HEK293 (cell line): Measurements from ENCODE around the gene SCN8A.
A peak's percentile ranks its signal among the peaks of the same experiment; 100 is the strongest.

ENCODE experiments used
- CTCF ChIA-PET: fragments of 350-600 bp; formaldehyde crosslinking; extraction: SDS; loops from one replicate; lab custom pipeline; 2021; ENCODE audit warnings: antibody characterized with exemption; lab: Yijun Ruan, JAX
- POLR2A ChIA-PET: fragments of 300-600 bp; formaldehyde crosslinking; extraction: SDS; loops from one replicate; lab custom pipeline; 2020; ENCODE audit warnings: antibody characterized with exemption, inconsistent platforms; lab: Yijun Ruan, JAX
- H3K27ac ChIP-seq: fragments of 200-500 bp; sonication (Bioruptor generic); 2 replicates; pipeline ENCODE4 v1.5.1; 2014; ENCODE audit warnings: low read depth, low read length, control low read depth, inconsistent platforms; ENCODE audit errors: extremely low read depth
- H3K36me3 ChIP-seq, 2 experiments: fragments of 200-500 bp in 1 of 2; sonication (Bioruptor generic) in 1 of 2; 1 replicate in 1 of 2; 2 replicates in 1 of 2; pipeline ENCODE4 v1.5.1; 2014 to 2017; ENCODE audit warnings: inconsistent platforms in 2 of 2, low read length in 2 of 2; ENCODE audit not compliant: control insufficient read depth in 2 of 2, insufficient read depth in 1 of 2
- H3K4me1 ChIP-seq: fragments of 200-500 bp; sonication (Bioruptor generic); 2 replicates; pipeline ENCODE4 v1.5.1; 2014; ENCODE audit warnings: mild to moderate bottlenecking, low read length, inconsistent platforms; ENCODE audit not compliant: control insufficient read depth, insufficient read depth
- H3K4me3 ChIP-seq: 2 replicates; pipeline ENCODE4 v1.5.1; 2011; ENCODE audit warnings: low read depth, mild to moderate bottlenecking, control low read depth, low read length, moderate library complexity
- H3K9me3 ChIP-seq: fragments of 200-500 bp; sonication (Bioruptor generic); 2 replicates; pipeline ENCODE4 v1.5.1; 2014; ENCODE audit warnings: low read depth, low read length, inconsistent platforms; ENCODE audit not compliant: control insufficient read depth, insufficient read depth
- FEZF1 ChIP-seq: fragments of 450-650 bp; formaldehyde crosslinking; IDR thresholded peaks from 2 replicates; pipeline ENCODE4 v1.5.1; 2016; ENCODE audit warnings: missing biosample characterization, missing genetic modification characterization
- GLIS1 ChIP-seq: fragments of 450-650 bp; formaldehyde crosslinking; IDR thresholded peaks from 2 replicates; pipeline ENCODE4 v1.5.1; 2016; ENCODE audit warnings: missing biosample characterization, missing genetic modification characterization
- KLF9 ChIP-seq: fragments of 450-650 bp; formaldehyde crosslinking; IDR thresholded peaks from 2 replicates; pipeline ENCODE4 v1.5.1; 2016; ENCODE audit warnings: missing biosample characterization, missing genetic modification characterization, low read depth
- OVOL3 ChIP-seq: fragments of 450-650 bp; formaldehyde crosslinking; IDR thresholded peaks from 2 replicates; pipeline ENCODE4 v1.5.1; 2016; ENCODE audit warnings: missing biosample characterization, missing genetic modification characterization
- PRDM4 ChIP-seq: fragments of 450-650 bp; formaldehyde crosslinking; IDR thresholded peaks from 2 replicates; pipeline ENCODE4 v1.5.1; 2017; ENCODE audit warnings: missing biosample characterization, missing genetic modification characterization
- REPIN1 ChIP-seq: fragments of 450-650 bp; formaldehyde crosslinking; IDR thresholded peaks from 2 replicates; pipeline ENCODE4 v1.5.1; 2017; ENCODE audit warnings: missing biosample characterization, missing genetic modification characterization, low read depth
- SCRT2 ChIP-seq: fragments of 450-650 bp; formaldehyde crosslinking; IDR thresholded peaks from 2 replicates; pipeline ENCODE4 v1.5.1; 2016; ENCODE audit warnings: missing biosample characterization, missing genetic modification characterization
- SP3 ChIP-seq: fragments of 450-650 bp; formaldehyde crosslinking; IDR thresholded peaks from 2 replicates; pipeline ENCODE4 v1.5.1; 2016; ENCODE audit warnings: missing biosample characterization, missing genetic modification characterization
- ZBTB17 ChIP-seq: fragments of 450-650 bp; formaldehyde crosslinking; IDR thresholded peaks from 2 replicates; pipeline ENCODE4 v1.5.1; 2016; ENCODE audit warnings: missing biosample characterization, missing genetic modification characterization
- ZBTB8A ChIP-seq: fragments of 450-650 bp; formaldehyde crosslinking; IDR thresholded peaks from 2 replicates; pipeline ENCODE4 v1.5.1; 2016; ENCODE audit warnings: missing biosample characterization, missing genetic modification characterization
- ZFHX2 ChIP-seq: fragments of 450-650 bp; formaldehyde crosslinking; conservative IDR thresholded peaks from 2 replicates; pipeline ENCODE4 v1.5.1; 2016; ENCODE audit warnings: missing biosample characterization, missing genetic modification characterization
- ZIC2 ChIP-seq: fragments of 450-650 bp; formaldehyde crosslinking; IDR thresholded peaks from 2 replicates; pipeline ENCODE4 v1.5.1; 2016; ENCODE audit warnings: missing biosample characterization, missing genetic modification characterization
- ZNF133 ChIP-seq: fragments of 450-650 bp; formaldehyde crosslinking; IDR thresholded peaks from 2 replicates; pipeline ENCODE4 v1.5.1; 2016; ENCODE audit warnings: missing biosample characterization, missing genetic modification characterization
- ZNF24 ChIP-seq: fragments of 450-650 bp; formaldehyde crosslinking; IDR thresholded peaks from 2 replicates; pipeline ENCODE4 v1.5.1; 2016; ENCODE audit warnings: missing biosample characterization, missing genetic modification characterization
- ZNF274 ChIP-seq, 2 experiments: fragments of 200-500 bp in 1 of 2; fragments of 450-650 bp in 1 of 2; sonication (Bioruptor generic) in 1 of 2; formaldehyde crosslinking in 1 of 2; IDR thresholded peaks; 2 replicates each; pipeline versions ENCODE4 v1.5.1 to v1.6.1; 2014 to 2016; ENCODE audit warnings: borderline replicate concordance in 1 of 2, inconsistent platforms in 1 of 2, low read length in 1 of 2, missing biosample characterization in 1 of 2, missing genetic modification characterization in 1 of 2
- ZNF514 ChIP-seq: fragments of 450-650 bp; formaldehyde crosslinking; IDR thresholded peaks from 2 replicates; pipeline ENCODE4 v1.5.1; 2016; ENCODE audit warnings: missing biosample characterization, missing genetic modification characterization
- ZNF560 ChIP-seq: fragments of 450-650 bp; formaldehyde crosslinking; IDR thresholded peaks from 2 replicates; pipeline ENCODE4 v1.5.1; 2017; ENCODE audit warnings: missing biosample characterization, missing genetic modification characterization, borderline replicate concordance
- ZNF621 ChIP-seq: fragments of 450-650 bp; formaldehyde crosslinking; IDR thresholded peaks from 2 replicates; pipeline ENCODE4 v1.5.1; 2017; ENCODE audit warnings: missing biosample characterization, missing genetic modification characterization
- ZNF626 ChIP-seq: fragments of 450-650 bp; sonication (Bioruptor Pico); formaldehyde crosslinking; IDR thresholded peaks from 2 replicates; pipeline ENCODE4 v1.5.1; 2018; ENCODE audit warnings: missing biosample characterization, missing genetic modification characterization, inconsistent platforms
- ZNF639 ChIP-seq: fragments of 450-650 bp; formaldehyde crosslinking; IDR thresholded peaks from 2 replicates; pipeline ENCODE4 v1.5.1; 2016; ENCODE audit warnings: missing biosample characterization, missing genetic modification characterization
- ZNF791 ChIP-seq: fragments of 450-650 bp; formaldehyde crosslinking; IDR thresholded peaks from 2 replicates; pipeline ENCODE4 v1.5.1; 2016; ENCODE audit warnings: missing biosample characterization, missing genetic modification characterization
- TF ChIP-seq, protein P1 (sequence below): fragments of 450-650 bp; formaldehyde crosslinking; IDR thresholded peaks from 2 replicates; pipeline ENCODE4 v1.5.1; 2016; ENCODE audit warnings: missing biosample characterization, missing genetic modification characterization
- TF ChIP-seq, protein P2 (sequence below): fragments of 450-650 bp; formaldehyde crosslinking; IDR thresholded peaks from 2 replicates; pipeline ENCODE4 v1.5.1; 2016; ENCODE audit warnings: missing biosample characterization, missing genetic modification characterization
- TF ChIP-seq, protein P3 (sequence below): fragments of 450-650 bp; formaldehyde crosslinking; IDR thresholded peaks from 2 replicates; pipeline ENCODE4 v1.5.1; 2017; ENCODE audit warnings: missing biosample characterization, missing genetic modification characterization

Gene SCN8A

GRCh38 chr12:51825216-51825615 is 234.2 kb downstream of the SCN8A start (continued):
- no peak for TF ChIP-seq SP3
- no peak for TF ChIP-seq SCRT2 (tag by site-specific recombination)
- TF ChIP-seq, protein P1, sequence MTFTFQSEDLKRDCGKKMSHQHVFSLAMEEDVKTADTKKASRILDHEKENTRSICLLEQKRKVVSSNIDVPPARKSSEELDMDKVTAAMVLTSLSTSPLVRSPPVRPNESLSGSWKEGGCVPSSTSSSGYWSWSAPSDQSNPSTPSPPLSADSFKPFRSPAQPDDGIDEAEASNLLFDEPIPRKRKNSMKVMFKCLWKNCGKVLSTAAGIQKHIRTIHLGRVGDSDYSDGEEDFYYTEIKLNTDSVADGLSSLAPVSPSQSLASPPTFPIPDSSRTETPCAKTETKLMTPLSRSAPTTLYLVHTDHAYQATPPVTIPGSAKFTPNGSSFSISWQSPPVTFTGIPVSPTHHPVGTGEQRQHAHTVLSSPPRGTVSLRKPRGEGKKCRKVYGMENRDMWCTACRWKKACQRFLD (tag by site-specific recombination), result no peak
- TF ChIP-seq ZNF626 (tag by site-specific recombination), result no peak

GRCh38 chr12:51826881-51827280 is 235.8 kb downstream of the SCN8A start:
- Histone ChIP-seq H3K9me3 (no peaks in the 10 kb centered on the region), H3K4me1 (no peaks in the 10 kb centered on the region), H3K36me3 (no peaks in the 10 kb centered on the region), H3K4me3 (no peak overlapping the region), H3K27ac (no peak overlapping the region)
- ChIA-PET POLR2A (no interaction called here), CTCF (interaction anchor here (1.4 to 4.7 kb wide), 3 partner anchors 12 to 406 kb away, joined by 3 to 54 read pairs (median 26); no protein-coding TSS in a partner anchor)
- TF ChIP-seq GLIS1, result 0 out of 2 replicates have a peak, but pooled peaks have one; percentile 8
- TF ChIP-seq ZNF274 (IDR thresholded peaks at IDR 0.05; ENCODE audit: low read length), result no peak
- no peak for TF ChIP-seq ZNF274 (tag by site-specific recombination; IDR thresholded peaks at IDR 0.05; ENCODE audit: borderline replicate concordance)

DNA sequence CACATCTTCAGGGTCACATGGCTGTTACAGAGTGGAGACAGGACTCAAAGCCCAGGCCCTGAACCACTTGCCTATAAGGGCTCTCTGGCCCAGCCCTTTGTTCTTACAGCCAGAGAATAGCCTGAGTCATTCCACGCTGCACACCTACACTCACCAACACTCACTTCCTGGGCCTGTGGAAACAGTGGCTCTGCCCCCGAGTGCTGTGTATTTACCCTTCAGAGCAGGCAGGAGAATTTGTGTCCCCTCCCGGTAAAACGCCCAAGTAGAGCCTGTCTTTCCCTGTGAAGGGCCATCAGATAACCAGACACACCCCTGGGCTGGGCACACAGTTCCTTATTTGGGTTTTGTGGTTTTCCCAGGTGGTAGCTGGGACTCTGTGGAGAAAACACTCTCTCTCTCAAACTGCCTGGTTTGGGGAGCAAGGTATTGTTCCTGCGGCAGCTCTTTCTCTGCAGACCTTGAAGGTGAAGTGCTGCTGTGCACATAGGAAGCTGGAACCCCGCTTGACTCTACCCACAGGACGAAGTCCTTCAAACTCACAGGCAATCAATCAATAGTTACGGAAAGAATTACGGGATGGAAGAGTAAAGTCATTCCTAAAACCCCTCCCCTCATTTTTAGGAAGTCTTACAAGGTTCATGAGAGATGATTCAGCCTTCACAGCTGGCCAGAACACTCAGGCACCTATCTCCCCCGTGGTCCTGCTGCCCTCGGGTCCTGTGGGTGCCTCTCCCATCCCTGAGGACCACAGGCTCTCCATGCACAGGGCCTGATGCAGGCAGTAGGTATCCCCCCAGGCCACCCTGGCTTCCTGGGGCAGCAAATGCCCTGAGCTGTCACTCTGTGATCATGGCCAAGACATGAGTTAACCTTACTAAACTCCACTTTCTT is 237.1 kb downstream of the SCN8A start:
- no peaks in the 10 kb centered on the region for H3K4me1 ChIP-seq
- H3K4me3 ChIP-seq, result no peak overlapping the region
- H3K36me3 ChIP-seq, result no peaks in the 10 kb centered on the region
- H3K27ac ChIP-seq, result no peak overlapping the region
- CTCF ChIA-PET, result interaction anchor here (1.4 to 2.2 kb wide), 2 partner anchors 47 to 58 kb away, joined by 3 to 6 read pairs; no protein-coding TSS in a partner anchor
- POLR2A ChIA-PET, result interaction anchor here (0.6 kb wide), 1 partner anchor 404 kb away, joined by 5 read pairs; no protein-coding TSS in a partner anchor
- H3K9me3 ChIP-seq, result no peaks in the 10 kb centered on the region
- TF ChIP-seq ZNF621, result no peak
- no peak for TF ChIP-seq ZNF639
- no peak for TF ChIP-seq REPIN1 (tag by site-specific recombination)
- TF ChIP-seq ZFHX2 (tag by site-specific recombination), result peak; percentile 77
- TF ChIP-seq ZNF514 (tag by site-specific recombination), result no peak
- TF ChIP-seq ZBTB17 (tag by site-specific recombination), result no peak
- TF ChIP-seq ZBTB8A (tag by site-specific recombination), result peak; percentile 39; the same call in 1 of the 2 replicates
- TF ChIP-seq, protein P2, sequence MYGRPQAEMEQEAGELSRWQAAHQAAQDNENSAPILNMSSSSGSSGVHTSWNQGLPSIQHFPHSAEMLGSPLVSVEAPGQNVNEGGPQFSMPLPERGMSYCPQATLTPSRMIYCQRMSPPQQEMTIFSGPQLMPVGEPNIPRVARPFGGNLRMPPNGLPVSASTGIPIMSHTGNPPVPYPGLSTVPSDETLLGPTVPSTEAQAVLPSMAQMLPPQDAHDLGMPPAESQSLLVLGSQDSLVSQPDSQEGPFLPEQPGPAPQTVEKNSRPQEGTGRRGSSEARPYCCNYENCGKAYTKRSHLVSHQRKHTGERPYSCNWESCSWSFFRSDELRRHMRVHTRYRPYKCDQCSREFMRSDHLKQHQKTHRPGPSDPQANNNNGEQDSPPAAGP (tag by site-specific recombination), result peak; percentile 66; the same call in 1 of the 2 replicates
- TF ChIP-seq FEZF1, result no peak
- TF ChIP-seq ZNF24 (tag by site-specific recombination), result no peak
- TF ChIP-seq ZNF791 (tag by site-specific recombination), result no peak
- TF ChIP-seq ZNF560, result no peak
- no peak for TF ChIP-seq ZNF133 (tag by site-specific recombination)
- TF ChIP-seq ZIC2 (tag by site-specific recombination), result 0 out of 2 replicates have a peak, but pooled peaks have one; percentile 12
- peak; percentile 19; the same call in 1 of the 2 replicates for TF ChIP-seq KLF9 (tag by site-specific recombination)
- TF ChIP-seq PRDM4, result no peak
- TF ChIP-seq OVOL3 (tag by site-specific recombination), result no peak
- TF ChIP-seq, protein P3, sequence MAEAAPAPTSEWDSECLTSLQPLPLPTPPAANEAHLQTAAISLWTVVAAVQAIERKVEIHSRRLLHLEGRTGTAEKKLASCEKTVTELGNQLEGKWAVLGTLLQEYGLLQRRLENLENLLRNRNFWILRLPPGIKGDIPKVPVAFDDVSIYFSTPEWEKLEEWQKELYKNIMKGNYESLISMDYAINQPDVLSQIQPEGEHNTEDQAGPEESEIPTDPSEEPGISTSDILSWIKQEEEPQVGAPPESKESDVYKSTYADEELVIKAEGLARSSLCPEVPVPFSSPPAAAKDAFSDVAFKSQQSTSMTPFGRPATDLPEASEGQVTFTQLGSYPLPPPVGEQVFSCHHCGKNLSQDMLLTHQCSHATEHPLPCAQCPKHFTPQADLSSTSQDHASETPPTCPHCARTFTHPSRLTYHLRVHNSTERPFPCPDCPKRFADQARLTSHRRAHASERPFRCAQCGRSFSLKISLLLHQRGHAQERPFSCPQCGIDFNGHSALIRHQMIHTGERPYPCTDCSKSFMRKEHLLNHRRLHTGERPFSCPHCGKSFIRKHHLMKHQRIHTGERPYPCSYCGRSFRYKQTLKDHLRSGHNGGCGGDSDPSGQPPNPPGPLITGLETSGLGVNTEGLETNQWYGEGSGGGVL (tag by site-specific recombination), result no peak
